Endothelial cell of umbilical vein (primary cell): ENCODE data around the gene EPB41L1.

Experiments used
- EZH2 ChIP-seq: IDR thresholded peaks from 2 replicates; pipeline ENCODE4 v1.6.1; 2012; ENCODE audit warnings: borderline replicate concordance, low read depth, mild to moderate bottlenecking, moderate library complexity, low read length, inconsistent platforms; ENCODE audit not compliant: severe bottlenecking
- POLR2A ChIP-seq: IDR thresholded peaks from 2 replicates; pipeline ENCODE4 v1.6.1; 2012; ENCODE audit warnings: low read depth, mild to moderate bottlenecking, control low read depth, low read length
- TF ChIP-seq, protein P1 (sequence below), 2 donors: IDR thresholded peaks; 1 replicate in 1 of 2; 2 replicates in 1 of 2; pipeline ENCODE4 v1.5.1; 2011; ENCODE audit warnings: low read length in 2 of 2, mild to moderate bottlenecking in 2 of 2, moderate library complexity in 2 of 2, control low read depth in 1 of 2, inconsistent platforms in 1 of 2, low read depth in 1 of 2; ENCODE audit not compliant: insufficient read depth in 1 of 2; ENCODE audit errors: extremely low read depth in 1 of 2
- TF ChIP-seq, protein P2 (sequence below): IDR thresholded peaks from 2 replicates; pipeline ENCODE4 v1.6.1; 2011; ENCODE audit not compliant: insufficient read depth, insufficient read length

DNA sequence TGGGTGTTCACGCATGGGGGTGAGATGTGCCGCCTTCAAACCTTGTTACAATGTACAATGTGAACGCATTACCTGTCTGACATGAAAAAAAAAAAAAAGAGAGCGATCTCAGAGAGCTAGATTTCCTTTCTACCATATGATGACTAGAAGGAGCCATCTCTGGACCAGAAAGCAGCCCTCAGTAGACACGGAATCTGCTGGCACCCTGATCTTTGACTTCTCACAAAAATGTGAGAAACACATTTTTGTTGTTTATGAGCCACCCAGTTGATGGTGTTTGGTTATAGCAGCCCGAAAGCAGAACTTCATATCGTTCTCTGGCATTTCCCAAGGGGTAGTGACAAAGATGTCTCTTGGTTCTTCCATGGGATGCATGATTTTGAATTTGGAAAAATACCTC, 33.5 kb upstream of the EPB41L1 start:
- TF ChIP-seq, protein P1, sequence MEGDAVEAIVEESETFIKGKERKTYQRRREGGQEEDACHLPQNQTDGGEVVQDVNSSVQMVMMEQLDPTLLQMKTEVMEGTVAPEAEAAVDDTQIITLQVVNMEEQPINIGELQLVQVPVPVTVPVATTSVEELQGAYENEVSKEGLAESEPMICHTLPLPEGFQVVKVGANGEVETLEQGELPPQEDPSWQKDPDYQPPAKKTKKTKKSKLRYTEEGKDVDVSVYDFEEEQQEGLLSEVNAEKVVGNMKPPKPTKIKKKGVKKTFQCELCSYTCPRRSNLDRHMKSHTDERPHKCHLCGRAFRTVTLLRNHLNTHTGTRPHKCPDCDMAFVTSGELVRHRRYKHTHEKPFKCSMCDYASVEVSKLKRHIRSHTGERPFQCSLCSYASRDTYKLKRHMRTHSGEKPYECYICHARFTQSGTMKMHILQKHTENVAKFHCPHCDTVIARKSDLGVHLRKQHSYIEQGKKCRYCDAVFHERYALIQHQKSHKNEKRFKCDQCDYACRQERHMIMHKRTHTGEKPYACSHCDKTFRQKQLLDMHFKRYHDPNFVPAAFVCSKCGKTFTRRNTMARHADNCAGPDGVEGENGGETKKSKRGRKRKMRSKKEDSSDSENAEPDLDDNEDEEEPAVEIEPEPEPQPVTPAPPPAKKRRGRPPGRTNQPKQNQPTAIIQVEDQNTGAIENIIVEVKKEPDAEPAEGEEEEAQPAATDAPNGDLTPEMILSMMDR (IDR thresholded peaks at IDR 0.05; ENCODE audit: extremely low read depth in 1 of 2, insufficient read depth in 1 of 2, low read depth in 1 of 2, low read length in 2 of 2): no peak
- TF ChIP-seq, protein P2, sequence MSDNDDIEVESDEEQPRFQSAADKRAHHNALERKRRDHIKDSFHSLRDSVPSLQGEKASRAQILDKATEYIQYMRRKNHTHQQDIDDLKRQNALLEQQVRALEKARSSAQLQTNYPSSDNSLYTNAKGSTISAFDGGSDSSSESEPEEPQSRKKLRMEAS: no peak
- TF ChIP-seq POLR2A (no peak), EZH2 (no peak)
